ENCODE data around the gene RAB7A.

The RAB7A gene

GRCh38 chr3:128735884-128736283 is 9.9 kb downstream of the RAB7A start:
- DNase-seq (ENCODE audit: low read depth) = no peak
- H3K4me3 ChIP-seq (ENCODE audit: low read depth, low read length) = no peak overlapping the region
- TF ChIP-seq CTCF (IDR thresholded peaks at IDR 0.05; ENCODE audit: insufficient read depth, low read depth, low read length, missing control alignments) = no peak

- no peak for DNase-seq (ENCODE audit: low read depth)
- TF ChIP-seq CTCF (IDR thresholded peaks at IDR 0.05; ENCODE audit: insufficient read depth, low read depth, low read length, missing control alignments) = no peak
- no peak overlapping the region for H3K4me3 ChIP-seq (ENCODE audit: low read depth, low read length)
Measured at GRCh38 chr3:128736601-128737000, 10.6 kb downstream of the RAB7A start.

- H3K4me3 ChIP-seq (ENCODE audit: low read depth, low read length) = no peak overlapping the region
- DNase-seq (ENCODE audit: low read depth) = no peak
- TF ChIP-seq CTCF (IDR thresholded peaks at IDR 0.05; ENCODE audit: insufficient read depth, low read depth, low read length, missing control alignments) = no peak
Measured at GRCh38 chr3:128740621-128741020, 14.6 kb downstream of the RAB7A start.

- no peak overlapping the region for H3K4me3 ChIP-seq (ENCODE audit: low read depth, low read length)
- no peak for TF ChIP-seq CTCF (IDR thresholded peaks at IDR 0.05; ENCODE audit: insufficient read depth, low read depth, low read length, missing control alignments)
- no peak for DNase-seq (ENCODE audit: low read depth)
Measured at GRCh38 chr3:128742821-128743594, 17.0 kb downstream of the RAB7A start.

GRCh38 chr3:128745742-128746141 is 19.8 kb downstream of the RAB7A start:
- TF ChIP-seq CTCF (IDR thresholded peaks at IDR 0.05; ENCODE audit: insufficient read depth, low read depth, low read length, missing control alignments) = no peak
- no peak for DNase-seq (ENCODE audit: low read depth)
- H3K4me3 ChIP-seq (ENCODE audit: low read depth, low read length) = no peak overlapping the region

GRCh38 chr3:128746881-128747280 is 20.9 kb downstream of the RAB7A start:
- no peak for TF ChIP-seq CTCF (IDR thresholded peaks at IDR 0.05; ENCODE audit: insufficient read depth, low read depth, low read length, missing control alignments)
- no peak overlapping the region for H3K4me3 ChIP-seq (ENCODE audit: low read depth, low read length)
- no peak for DNase-seq (ENCODE audit: low read depth)

- DNase-seq (ENCODE audit: low read depth) = no peak
- no peak for TF ChIP-seq CTCF (IDR thresholded peaks at IDR 0.05; ENCODE audit: insufficient read depth, low read depth, low read length, missing control alignments)
- H3K4me3 ChIP-seq (ENCODE audit: low read depth, low read length) = no peak overlapping the region
Measured at GRCh38 chr3:128748557-128748956, 22.6 kb downstream of the RAB7A start.
